CD14-positive monocyte (primary cell): Measurements from ENCODE around the gene CRB2. TPM values are rescaled to one million over a fixed set of nuclear protein-coding genes. Genes with fewer than 3 reads are reported as not detected.
A peak's percentile ranks its signal among the peaks of the same experiment; 100 is the strongest.

ENCODE experiments used
- DNase-seq, 3 donors: peaks; one replicate each; pipeline ENCODE4 v3.0.0-alpha.2; 2011 to 2022
- H2AFZ ChIP-seq: 2 replicates; pipeline ENCODE4 v1.6.0; 2012; ENCODE audit warnings: mild to moderate bottlenecking, low read depth, low read length, inconsistent platforms; ENCODE audit not compliant: insufficient read depth, poor library complexity, severe bottlenecking
- H3K27ac ChIP-seq, 2 donors: 1 replicate in 1 of 2; 2 replicates in 1 of 2; pipeline ENCODE4 v1.5.1; 2012 to 2013; ENCODE audit warnings: low read length in 2 of 2, control low read depth in 1 of 2, inconsistent platforms in 1 of 2, low read depth in 1 of 2, mild to moderate bottlenecking in 1 of 2
- H3K27me3 ChIP-seq, 2 donors: one replicate each; pipeline versions ENCODE4 v1.6.0 to v1.6.1; 2011 to 2013; ENCODE audit warnings: low read length in 2 of 2; ENCODE audit not compliant: control insufficient read depth in 2 of 2, insufficient read depth in 2 of 2
- H3K36me3 ChIP-seq, 2 donors: replicated peaks in 1 of 2; 1 replicate in 1 of 2; 2 replicates in 1 of 2; pipeline versions ENCODE4 v1.5.1 to v1.6.1; 2012 to 2013; ENCODE audit warnings: low read length in 2 of 2, control low read depth in 1 of 2, inconsistent platforms in 1 of 2, mild to moderate bottlenecking in 1 of 2; ENCODE audit not compliant: insufficient read depth in 2 of 2, control insufficient read depth in 1 of 2
- H3K4me1 ChIP-seq, 2 donors: 1 replicate in 1 of 2; 2 replicates in 1 of 2; pipeline versions ENCODE4 v1.5.1 to v1.6.1; 2012 to 2013; ENCODE audit warnings: low read length in 2 of 2, control low read depth in 1 of 2, inconsistent platforms in 1 of 2, mild to moderate bottlenecking in 1 of 2, moderate library complexity in 1 of 2; ENCODE audit not compliant: insufficient read depth in 2 of 2, control insufficient read depth in 1 of 2
- H3K4me2 ChIP-seq: replicated peaks from 2 replicates; pipeline ENCODE3; 2012; ENCODE audit warnings: low read length, moderate library complexity, mild to moderate bottlenecking; ENCODE audit not compliant: poor library complexity, severe bottlenecking; ENCODE audit errors: extremely low read depth
- H3K4me3 ChIP-seq, 3 experiments: fragments of 200-600 bp in 1 of 3; sonication (generic) in 1 of 3; replicated peaks in 1 of 3; 1 replicate in 2 of 3; 2 replicates in 1 of 3; pipeline ENCODE4 v1.5.1; 2011 to 2013; ENCODE audit warnings: low read length in 3 of 3, mild to moderate bottlenecking in 3 of 3, control low read depth in 2 of 3, low read depth in 2 of 3, inconsistent platforms in 1 of 3, moderate library complexity in 1 of 3
- H3K79me2 ChIP-seq: 2 replicates; pipeline ENCODE4 v1.6.0; 2012; ENCODE audit warnings: mild to moderate bottlenecking, control low read depth, inconsistent platforms, low read length, moderate library complexity; ENCODE audit not compliant: insufficient read depth
- H3K9ac ChIP-seq: 2 replicates; pipeline ENCODE4 v1.6.0; 2017; ENCODE audit warnings: low read length, mild to moderate bottlenecking; ENCODE audit not compliant: insufficient read depth, poor library complexity, severe bottlenecking
- H3K9me3 ChIP-seq, 2 donors: replicated peaks in 1 of 2; 1 replicate in 1 of 2; 2 replicates in 1 of 2; pipeline versions ENCODE4 v1.5.1 to v1.6.1; 2012 to 2013; ENCODE audit warnings: low read length in 2 of 2, control low read depth in 1 of 2; ENCODE audit not compliant: control insufficient read depth in 1 of 2, insufficient read depth in 1 of 2
- H4K20me1 ChIP-seq: 2 replicates; pipeline ENCODE4 v1.6.0; 2012; ENCODE audit warnings: mild to moderate bottlenecking, low read length, control low read depth, moderate library complexity; ENCODE audit not compliant: insufficient read depth
- H3K27ac Mint-ChIP-seq, 7 donors: one replicate each; pipeline ENCODE4 v1.8.0; 2020; ENCODE audit warnings: mild to moderate bottlenecking in 7 of 7, mixed read lengths in 7 of 7, moderate library complexity in 6 of 7, inconsistent platforms in 2 of 7
- H3K27me3 Mint-ChIP-seq, 3 donors: one replicate each; pipeline ENCODE4 v1.8.0; 2021 to 2022; ENCODE audit warnings: low read depth in 3 of 3, mild to moderate bottlenecking in 3 of 3, mixed read lengths in 3 of 3, moderate library complexity in 3 of 3, inconsistent platforms in 1 of 3
- H3K36me3 Mint-ChIP-seq, 2 donors: one replicate each; pipeline ENCODE4 v1.8.0; 2020; ENCODE audit warnings: mixed read lengths in 2 of 2, inconsistent platforms in 1 of 2, mild to moderate bottlenecking in 1 of 2
- H3K4me1 Mint-ChIP-seq: one replicate; pipeline ENCODE4 v1.8.0; 2020; ENCODE audit warnings: mild to moderate bottlenecking, mixed read lengths
- H3K4me3 Mint-ChIP-seq, 2 donors: one replicate each; pipeline ENCODE4 v1.8.0; 2020; ENCODE audit warnings: mild to moderate bottlenecking in 2 of 2, mixed read lengths in 2 of 2, moderate library complexity in 1 of 2
- H3K9me3 Mint-ChIP-seq, 7 donors: one replicate each; pipeline ENCODE4 v1.8.0; 2020 to 2022; ENCODE audit warnings: mixed read lengths in 7 of 7, mild to moderate bottlenecking in 6 of 7, moderate library complexity in 6 of 7, inconsistent platforms in 2 of 7
- WGBS: methylation state at CpG from one replicate; pipeline ENCODE4 v1.1.5; 2013; ENCODE audit warnings: missing lambda C conversion rate; ENCODE audit not compliant: insufficient coverage; 5-methylcytosine and 5-hydroxymethylcytosine counted together
- intact Hi-C, 2 donors: fragments of 100-400 bp; cut with micrococcal nuclease; formaldehyde crosslinking; loops; one replicate each; pipeline versions ENCODE4 v1.15.0 to v1.15.1; 2023
- polyA plus RNA-seq, 3 donors: library from polyadenylated mRNA; depleted of rRNA in 1 of 3; unstranded in 2 of 3; stranded (reverse) in 1 of 3; fragments of 300-500 nt in 2 of 3; fragments of >200 nt in 1 of 3; fragmentation: Illumina TruSeq in 2 of 3; gene quantifications; 1 replicate in 2 of 3; 2 replicates in 1 of 3; pipeline ENCODE4 v1.2.3, GENCODE V29; 2012 to 2021
- TF ChIP-seq, protein P1 (sequence below): fragments of 200-600 bp; IDR thresholded peaks from one replicate; pipeline ENCODE4 v1.8.0; 2022; ENCODE audit warnings: antibody characterized with exemption, mild to moderate bottlenecking

Gene CRB2
- polyA plus RNA-seq, 3 donors, result not detected

GRCh38 chr9:123414936-123415930 is 59.2 kb downstream of the CRB2 start:
- no peaks in the 10 kb centered on the region for H3K4me1 ChIP-seq
- H4K20me1 ChIP-seq, result peaks cover 26% of the 10 kb centered on the region
- no peak overlapping the region for H3K4me3 Mint-ChIP-seq
- H3K36me3 Mint-ChIP-seq, result peaks cover 78 to 94% of the 10 kb centered on the region in 2 donors
- no peak overlapping the region for H3K4me2 ChIP-seq
- no peaks in the 10 kb centered on the region for H3K27me3 ChIP-seq
- H3K4me3 ChIP-seq, result no peak overlapping the region
- no peaks in the 10 kb centered on the region for H3K9me3 Mint-ChIP-seq
- no peak for DNase-seq
- H3K79me2 ChIP-seq, result no peaks in the 10 kb centered on the region
- peaks cover 71 to 98% of the 10 kb centered on the region in 2 donors for H3K36me3 ChIP-seq
- no peak overlapping the region for H2AFZ ChIP-seq
- no peaks in the 10 kb centered on the region for H3K4me1 Mint-ChIP-seq
- TF ChIP-seq, protein P1, sequence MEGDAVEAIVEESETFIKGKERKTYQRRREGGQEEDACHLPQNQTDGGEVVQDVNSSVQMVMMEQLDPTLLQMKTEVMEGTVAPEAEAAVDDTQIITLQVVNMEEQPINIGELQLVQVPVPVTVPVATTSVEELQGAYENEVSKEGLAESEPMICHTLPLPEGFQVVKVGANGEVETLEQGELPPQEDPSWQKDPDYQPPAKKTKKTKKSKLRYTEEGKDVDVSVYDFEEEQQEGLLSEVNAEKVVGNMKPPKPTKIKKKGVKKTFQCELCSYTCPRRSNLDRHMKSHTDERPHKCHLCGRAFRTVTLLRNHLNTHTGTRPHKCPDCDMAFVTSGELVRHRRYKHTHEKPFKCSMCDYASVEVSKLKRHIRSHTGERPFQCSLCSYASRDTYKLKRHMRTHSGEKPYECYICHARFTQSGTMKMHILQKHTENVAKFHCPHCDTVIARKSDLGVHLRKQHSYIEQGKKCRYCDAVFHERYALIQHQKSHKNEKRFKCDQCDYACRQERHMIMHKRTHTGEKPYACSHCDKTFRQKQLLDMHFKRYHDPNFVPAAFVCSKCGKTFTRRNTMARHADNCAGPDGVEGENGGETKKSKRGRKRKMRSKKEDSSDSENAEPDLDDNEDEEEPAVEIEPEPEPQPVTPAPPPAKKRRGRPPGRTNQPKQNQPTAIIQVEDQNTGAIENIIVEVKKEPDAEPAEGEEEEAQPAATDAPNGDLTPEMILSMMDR, result no peak
- no peak overlapping the region for H3K9ac ChIP-seq
- intact Hi-C loops, result no loop called here
- peaks cover 0 to 3% (median 0%) of the 10 kb centered on the region in 3 donors for H3K27me3 Mint-ChIP-seq
- H3K27ac ChIP-seq, result no peak overlapping the region
- no peaks in the 10 kb centered on the region for H3K9me3 ChIP-seq
- 90% methylated on average over 20 of the region's 23 CpGs for WGBS
- peak overlapping the region in 1 of 7 donors; percentile 31 for H3K27ac Mint-ChIP-seq

DNA sequence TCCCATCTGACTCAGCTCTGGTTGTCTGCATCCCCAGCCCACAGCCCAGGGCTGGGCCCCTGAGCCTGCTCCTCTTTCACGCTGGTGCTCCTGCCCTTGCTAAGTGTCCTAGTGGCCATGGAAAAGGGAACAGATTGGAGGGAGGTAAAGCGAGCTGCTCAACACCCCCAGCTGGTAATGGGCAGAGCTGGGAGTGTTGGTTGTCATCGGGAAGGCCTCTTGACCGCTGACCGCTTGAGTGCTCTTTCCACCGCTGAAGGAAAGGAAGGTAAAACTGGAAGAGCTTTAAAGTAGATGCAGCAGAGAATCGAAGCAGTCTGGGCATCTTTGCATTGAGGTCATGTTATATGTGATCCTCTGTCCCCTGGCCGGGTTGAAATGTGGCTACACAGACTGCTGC is 60.2 kb downstream of the CRB2 start:
- peaks cover 83 to 92% of the 10 kb centered on the region in 2 donors for H3K36me3 Mint-ChIP-seq
- intact Hi-C loops, result no loop called here
- Histone ChIP-seq H3K4me1 (no peaks in the 10 kb centered on the region), H3K27me3 (no peaks in the 10 kb centered on the region), H3K9ac (no peak overlapping the region), H3K79me2 (no peaks in the 10 kb centered on the region), H3K27ac (no peak overlapping the region), H4K20me1 (peaks cover 28% of the 10 kb centered on the region), H3K9me3 (no peaks in the 10 kb centered on the region), H2AFZ (no peak overlapping the region), H3K4me2 (no peak overlapping the region), H3K4me3 (no peak overlapping the region), H3K36me3 (peaks cover 68 to 98% of the 10 kb centered on the region in 2 donors)
- DNase-seq, result no peak
- peak overlapping the region in 2 of 7 donors; percentile 54 for H3K27ac Mint-ChIP-seq
- 97% methylated on average over 7 of the region's 8 CpGs for WGBS
- peaks cover 0 to 3% (median 0%) of the 10 kb centered on the region in 3 donors for H3K27me3 Mint-ChIP-seq
- no peaks in the 10 kb centered on the region for H3K4me1 Mint-ChIP-seq
- TF ChIP-seq, protein P1, result no peak
- no peaks in the 10 kb centered on the region for H3K9me3 Mint-ChIP-seq
- H3K4me3 Mint-ChIP-seq, result no peak overlapping the region
